ENCODE data around the gene MXI1. TPM values are rescaled to one million over a fixed set of nuclear protein-coding genes. Genes with fewer than 3 reads are reported as not detected.

Gene MXI1
- total and polyA plus RNA-seq, 2 donors (not counting 1 experiment from before 2014, with no cell fraction given): 12.0 to 32.4 TPM

- Mint-ChIP-seq H3K27ac (peak overlapping the region; percentile 89), H3K27me3 (peaks cover 11% of the 10 kb centered on the region), H3K4me3 (peak overlapping the region; percentile 98), H3K9me3 (ENCODE audit: insufficient read depth) (no peaks in the 10 kb centered on the region), H3K4me1 (peaks cover 43% of the 10 kb centered on the region)
- POLR2A ChIA-PET: interaction anchor here (0.6 to 3.9 kb wide), 10 partner anchors 10 to 201 kb away, joined by 3 to 57 read pairs (median 4); no protein-coding TSS in a partner anchor
- H3K4me1 ChIP-seq (ENCODE audit: control insufficient read depth in 2 of 2, insufficient read depth in 2 of 2, low read length in 2 of 2): peaks cover 22 to 41% of the 10 kb centered on the region in 2 donors
- H3K27ac ChIP-seq (ENCODE audit: low read length in 2 of 2): peak overlapping the region; percentile 39 to 45
- 0% methylated on average over 31 of the region's 57 CpGs for WGBS (ENCODE audit: insufficient coverage)
- ATAC-seq (ENCODE audit: low read depth) (no peak), DNase-seq (peak; percentile 61)
- H3K9ac ChIP-seq (ENCODE audit: low read length): peak overlapping the region; percentile 79
- CTCF ChIA-PET: interaction anchor here (0.7 to 8.9 kb wide), 13 partner anchors 8 to 198 kb away, joined by 3 to 116 read pairs (median 5); no protein-coding TSS in a partner anchor
- intact Hi-C loops (cut with micrococcal nuclease): loop anchor here (2.0 to 5.0 kb wide), 3 partner anchors 51 to 149 kb away; no protein-coding TSS in a partner anchor
- peaks cover 0 to 22% (median 7%) of the 10 kb centered on the region in 4 experiments for H3K27me3 ChIP-seq (replicated peaks in 1 of 4; ENCODE audit: control extremely low read depth in 1 of 4, control insufficient read depth in 3 of 4, insufficient read depth in 4 of 4, low read length in 3 of 4)
- no peaks in the 10 kb centered on the region for H3K36me3 ChIP-seq (replicated peaks in 1 of 2; ENCODE audit: control extremely low read depth in 1 of 2, control insufficient read depth in 1 of 2, extremely low read depth in 1 of 2, insufficient read depth in 2 of 2, low read length in 1 of 2)
- H3K9me3 ChIP-seq (ENCODE audit: control extremely low read depth in 1 of 3, control insufficient read depth in 2 of 3, insufficient read depth in 1 of 3, low read length in 2 of 3): peaks cover 0 to 4% (median 0%) of the 10 kb centered on the region in 3 donors
- H3K4me3 ChIP-seq (ENCODE audit: control extremely low read depth in 1 of 5, extremely low read depth in 1 of 5, insufficient read depth in 1 of 5, low read depth in 2 of 5, low read length in 4 of 5): peak overlapping the region; percentile 60 to 82 (median 70)
- H3K79me2 ChIP-seq (ENCODE audit: control insufficient read depth, insufficient read depth, low read length): peaks cover under 1% of the 10 kb centered on the region
- peak overlapping the region; percentile 82 for H2AFZ ChIP-seq (ENCODE audit: insufficient read depth, low read depth, low read length, poor library complexity, severe bottlenecking)
- no peaks in the 10 kb centered on the region for H4K20me1 ChIP-seq (ENCODE audit: control insufficient read depth, insufficient read depth, low read length, poor library complexity, severe bottlenecking)
- TF ChIP-seq CTCF (IDR thresholded peaks at IDR 0.05): no peak
- peak overlapping the region; percentile 100 for H3K4me2 ChIP-seq (replicated peaks; ENCODE audit: low read depth, low read length, poor library complexity, severe bottlenecking)
Measured at GRCh38 chr10:110207805-110208613, 604 bp downstream of the MXI1 start.
